AG04450 (cell line): Measurements from ENCODE around the gene ZNF398. TPM values are rescaled to one million over a fixed set of nuclear protein-coding genes. Genes with fewer than 3 reads are reported as not detected.

ENCODE experiments used
- CTCF ChIA-PET: fragments of 300-600, 350-600 bp; formaldehyde crosslinking; extraction: SDS; loops from one replicate; lab custom pipeline; 2022; ENCODE audit warnings: antibody characterized with exemption, inconsistent platforms; lab: Charles Lee
- POLR2A ChIA-PET: fragments of 350-600 bp; formaldehyde crosslinking; extraction: SDS; loops from one replicate; lab custom pipeline; 2021; ENCODE audit warnings: antibody characterized with exemption, inconsistent platforms; lab: Yijun Ruan, JAX
- DNase-seq: peaks from one replicate; pipeline ENCODE4 v3.0.0-alpha.2; 2011; ENCODE audit warnings: low read depth, low spot score
- H3K27ac ChIP-seq: one replicate; pipeline ENCODE4 v1.5.1; 2012; ENCODE audit warnings: low read depth, low read length, control low read depth
- H3K27me3 ChIP-seq: one replicate; pipeline ENCODE4 v1.6.0; 2012; ENCODE audit warnings: low read length; ENCODE audit not compliant: control insufficient read depth, insufficient read depth
- H3K4me3 ChIP-seq: 2 replicates; pipeline ENCODE4 v1.5.1; 2011; ENCODE audit warnings: mild to moderate bottlenecking, low read depth, low read length, control low read depth
- H3K9me3 ChIP-seq: 2 replicates; pipeline ENCODE4 v1.5.1; 2012; ENCODE audit warnings: low read length; ENCODE audit not compliant: control insufficient read depth, insufficient read depth
- polyA plus RNA-seq: library from polyadenylated mRNA; depleted of rRNA; stranded (reverse); fragments of >200 nt; gene quantifications from 2 replicates; pipeline ENCODE4 v1.2.3, GENCODE V29; 2011
- TF ChIP-seq, protein P1 (sequence below): IDR thresholded peaks from 2 replicates; pipeline ENCODE4 v1.5.1; 2011; ENCODE audit warnings: low read depth, low read length, control low read depth, inconsistent platforms

ZNF398 gene
- polyA plus RNA-seq, 1 experiment, result 6.6 TPM

DNA sequence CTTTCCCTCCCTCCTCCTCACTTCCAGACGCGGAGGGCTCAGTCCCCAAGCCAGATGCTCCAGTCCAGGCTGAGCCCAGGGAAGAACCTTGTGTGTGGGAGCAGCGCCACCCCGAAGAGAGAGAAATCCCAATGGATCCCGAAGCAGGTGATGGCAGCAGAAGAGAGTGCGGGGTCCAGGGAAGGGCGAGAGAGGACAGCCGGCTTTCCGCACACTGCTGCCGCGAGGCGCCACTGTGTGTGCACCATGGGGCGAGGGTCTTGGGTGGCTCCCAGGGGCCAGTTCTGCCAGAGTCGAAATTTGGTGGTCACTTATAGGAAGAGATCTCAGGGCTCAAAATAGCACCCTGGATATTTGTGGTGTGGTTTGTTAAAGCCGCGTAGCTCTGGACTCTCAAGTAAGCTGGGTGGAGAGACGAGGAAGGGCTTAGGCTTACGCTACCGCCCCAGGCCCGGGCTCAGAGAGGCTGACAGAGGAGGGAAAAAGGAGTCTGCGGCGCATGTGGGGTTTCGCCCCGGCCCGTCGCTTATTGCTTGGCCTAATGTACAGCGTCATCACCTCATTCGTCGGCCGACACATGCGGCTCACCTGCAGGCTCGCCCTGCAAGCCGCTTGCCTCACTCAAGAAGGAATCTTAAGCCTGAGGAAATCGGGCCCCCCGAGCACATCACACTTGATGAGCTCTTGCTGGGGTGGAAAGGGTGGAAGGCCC, 60.2 kb downstream of the ZNF398 start:
- CTCF ChIA-PET, result interaction anchor here (1.4 kb wide), 1 partner anchor 12 kb away, joined by 4 read pairs; the partner anchor contains the start of gene ZNF282

DNA sequence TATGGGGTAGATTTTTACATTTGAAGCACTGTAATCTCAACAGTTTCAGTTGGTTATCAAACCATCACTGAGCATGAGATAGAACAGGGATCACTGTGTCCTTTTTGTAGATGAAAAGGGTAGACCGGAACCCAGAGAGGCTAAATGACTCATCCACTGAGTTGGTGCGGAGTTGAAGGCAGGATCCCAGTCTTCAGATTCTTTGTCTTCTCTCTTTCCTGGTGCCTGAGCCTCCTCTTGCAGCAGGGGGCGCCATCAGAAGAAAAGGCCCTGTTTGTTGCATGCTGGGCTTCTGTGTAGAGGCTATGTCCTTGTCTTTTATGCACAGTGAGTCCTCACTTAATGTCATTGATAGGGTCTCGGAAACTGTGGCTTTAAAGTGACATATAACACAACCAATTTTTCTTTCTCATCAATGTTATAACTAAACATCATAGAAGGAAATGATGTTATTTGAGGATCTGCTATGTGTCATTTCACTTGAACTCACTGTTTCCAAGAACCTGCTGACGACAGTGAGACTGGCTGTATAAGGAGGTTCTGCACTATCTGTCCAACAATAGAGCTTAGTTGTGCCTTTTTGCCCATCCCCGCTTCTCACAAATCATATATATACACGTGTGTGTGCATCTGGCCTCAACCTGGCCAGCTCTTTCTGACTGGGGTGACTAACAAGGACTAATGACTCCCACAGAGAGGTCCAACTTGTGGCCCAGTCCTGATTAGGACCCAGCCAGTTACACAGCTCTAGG, 62.4 kb downstream of the ZNF398 start:
- Histone ChIP-seq H3K9me3 (no peaks in the 10 kb centered on the region), H3K4me3 (no peak overlapping the region), H3K27ac (no peak overlapping the region), H3K27me3 (no peaks in the 10 kb centered on the region)
- TF ChIP-seq, protein P1, sequence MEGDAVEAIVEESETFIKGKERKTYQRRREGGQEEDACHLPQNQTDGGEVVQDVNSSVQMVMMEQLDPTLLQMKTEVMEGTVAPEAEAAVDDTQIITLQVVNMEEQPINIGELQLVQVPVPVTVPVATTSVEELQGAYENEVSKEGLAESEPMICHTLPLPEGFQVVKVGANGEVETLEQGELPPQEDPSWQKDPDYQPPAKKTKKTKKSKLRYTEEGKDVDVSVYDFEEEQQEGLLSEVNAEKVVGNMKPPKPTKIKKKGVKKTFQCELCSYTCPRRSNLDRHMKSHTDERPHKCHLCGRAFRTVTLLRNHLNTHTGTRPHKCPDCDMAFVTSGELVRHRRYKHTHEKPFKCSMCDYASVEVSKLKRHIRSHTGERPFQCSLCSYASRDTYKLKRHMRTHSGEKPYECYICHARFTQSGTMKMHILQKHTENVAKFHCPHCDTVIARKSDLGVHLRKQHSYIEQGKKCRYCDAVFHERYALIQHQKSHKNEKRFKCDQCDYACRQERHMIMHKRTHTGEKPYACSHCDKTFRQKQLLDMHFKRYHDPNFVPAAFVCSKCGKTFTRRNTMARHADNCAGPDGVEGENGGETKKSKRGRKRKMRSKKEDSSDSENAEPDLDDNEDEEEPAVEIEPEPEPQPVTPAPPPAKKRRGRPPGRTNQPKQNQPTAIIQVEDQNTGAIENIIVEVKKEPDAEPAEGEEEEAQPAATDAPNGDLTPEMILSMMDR, result peak; percentile 59
- POLR2A ChIA-PET, result no interaction called here
- DNase-seq, result no peak
- CTCF ChIA-PET, result interaction anchor here (0.7 to 1.0 kb wide), 2 partner anchors 15 to 19 kb away, joined by 3 read pairs; partner anchors contain the start of gene ZNF282

More for the DNA sequence above, 60.2 kb downstream of the ZNF398 start:
- H3K27ac ChIP-seq, result no peak overlapping the region
- H3K4me3 ChIP-seq, result no peak overlapping the region
- DNase-seq, result no peak
- TF ChIP-seq, protein P1, result no peak
- H3K9me3 ChIP-seq, result no peaks in the 10 kb centered on the region
- POLR2A ChIA-PET, result no interaction called here
- no peaks in the 10 kb centered on the region for H3K27me3 ChIP-seq

DNA sequence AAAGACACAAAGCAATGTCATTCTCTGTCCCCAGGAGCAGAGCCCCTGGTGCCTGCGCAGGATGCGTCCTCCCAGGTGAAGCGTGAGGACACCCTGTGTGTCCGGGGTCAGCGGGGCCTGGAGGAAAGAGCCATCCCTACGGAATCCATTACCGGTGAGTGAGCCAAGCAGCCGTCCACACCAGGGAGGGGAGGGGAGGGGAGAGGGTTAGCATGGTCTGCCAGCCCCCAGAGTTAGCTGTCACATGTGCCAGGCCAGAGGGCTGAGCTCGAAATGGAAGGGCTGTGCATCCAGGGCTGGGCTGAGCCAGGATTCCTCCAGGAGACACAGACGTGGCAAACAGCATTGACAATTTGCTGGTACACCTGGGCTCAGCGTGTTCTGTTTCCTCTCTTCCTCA, 63.3 kb downstream of the ZNF398 start:
- POLR2A ChIA-PET, result no interaction called here
- Histone ChIP-seq H3K9me3 (no peaks in the 10 kb centered on the region), H3K27ac (no peak overlapping the region), H3K4me3 (no peak overlapping the region), H3K27me3 (no peaks in the 10 kb centered on the region)
- CTCF ChIA-PET, result interaction anchor here (0.7 to 1.0 kb wide), 2 partner anchors 16 to 18 kb away, joined by 3 read pairs; partner anchors contain the start of gene ZNF282
- TF ChIP-seq, protein P1, result no peak
- no peak for DNase-seq

DNA sequence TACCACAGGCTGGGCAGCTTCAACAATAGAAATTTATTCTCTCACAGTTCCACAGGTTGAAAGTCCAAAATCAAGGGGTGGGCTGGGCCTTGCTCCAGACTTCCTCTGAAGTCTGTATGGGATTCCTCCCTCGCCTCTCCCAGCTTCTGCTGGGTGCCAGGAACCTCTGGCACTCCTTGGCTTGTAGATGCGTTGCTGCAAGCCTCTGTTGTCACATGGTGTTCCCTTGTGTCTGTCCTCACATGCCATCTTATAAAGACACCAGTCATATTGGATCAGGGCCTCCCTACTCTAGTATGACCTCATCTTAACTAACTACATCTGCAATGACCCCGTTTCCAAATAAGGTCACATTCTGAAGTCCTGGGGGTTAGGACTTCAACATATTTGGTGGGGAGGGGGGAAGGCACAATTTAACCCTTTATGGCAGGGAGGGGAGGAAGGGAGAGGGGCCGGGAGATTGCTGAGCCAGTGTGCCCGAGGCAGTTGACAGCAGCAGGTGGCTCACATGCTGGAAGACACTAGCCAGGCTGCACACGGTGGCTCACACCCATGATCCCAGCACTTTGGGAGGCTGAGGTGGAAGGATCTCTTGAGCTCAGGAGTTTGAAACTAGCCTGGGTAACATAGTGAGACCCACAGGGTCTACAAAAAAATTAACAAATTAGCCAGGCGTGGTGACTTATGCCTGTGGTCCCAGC, 66.9 kb downstream of the ZNF398 start:
- TF ChIP-seq, protein P1, result no peak
- DNase-seq, result no peak
- no peaks in the 10 kb centered on the region for H3K9me3 ChIP-seq

More for the DNA sequence above, 66.9 kb downstream of the ZNF398 start:
- Histone ChIP-seq H3K27me3 (no peaks in the 10 kb centered on the region), H3K4me3 (no peak overlapping the region), H3K27ac (no peak overlapping the region)
- CTCF ChIA-PET, result interaction anchor here (0.6 to 1.1 kb wide), 2 partner anchors 27 to 283 kb away, joined by 3 to 4 read pairs; no protein-coding TSS in a partner anchor
- POLR2A ChIA-PET, result interaction anchor here (0.5 to 0.9 kb wide), 2 partner anchors 17 to 48 kb away, joined by 3 to 7 read pairs; partner anchors contain the start of gene ZNF783
